HepG2 (cell line): ENCODE measurements around the gene TBL3. TPM values are rescaled to one million over a fixed set of nuclear protein-coding genes. Genes with fewer than 3 reads are reported as not detected.

ENCODE experiments used
- ATAC-seq: fragments of 200-7000 bp; cut with Tn5 transposase; 3 replicates; pipeline ENCODE4 v1.9.1; 2020; ENCODE audit warnings: mild to moderate bottlenecking, moderate library complexity
- BruUV-seq: library from RNA; stranded (reverse); fragments of 400-500 nt; replicated peaks from 2 replicates; lab custom pipeline; 2021; lab: Mats Ljungman, UMichigan
- CTCF ChIA-PET: fragments of 300-600 bp; formaldehyde crosslinking; extraction: SDS; loops from one replicate; lab custom pipeline; 2021; ENCODE audit warnings: low total read pairs, inconsistent platforms, low intra/inter-chr PET ratio; lab: Yijun Ruan, JAX
- POLR2A ChIA-PET: fragments of 350-600 bp; sonication (Branson Sonifier 250); formaldehyde crosslinking; loops from one replicate; lab custom pipeline; 2020; ENCODE audit warnings: antibody characterized with exemption, inconsistent platforms; lab: Yijun Ruan, JAX
- DNase-seq: peaks from one replicate; pipeline ENCODE4 v3.0.0-alpha.2; 2015; ENCODE audit warnings: low spot score
- FAIRE-seq: peaks from 3 replicates; lab custom pipeline; 2011; peaks lifted over from hg19 to GRCh38; lab: Jason Lieb, UNC
- H2AFZ ChIP-seq: one replicate; pipeline ENCODE4 v1.6.1; 2011; ENCODE audit warnings: low read length, inconsistent platforms
- H3K27ac ChIP-seq: fragments of 300-600 bp; 3 replicates; pipeline ENCODE4 v1.8.0; 2011; ENCODE audit warnings: mixed run types, mild to moderate bottlenecking, mixed read lengths, low read length, inconsistent platforms; ENCODE audit not compliant: insufficient read depth; ENCODE audit errors: extremely low read length
- H3K27me3 ChIP-seq, 2 experiments: fragments of 200-600 bp in 1 of 2; 2 replicates in 1 of 2; 3 replicates in 1 of 2; pipeline versions ENCODE4 v1.6.0 to v1.8.0; 2011; ENCODE audit warnings: low read length in 2 of 2, mild to moderate bottlenecking in 2 of 2, moderate library complexity in 2 of 2, inconsistent platforms in 1 of 2; ENCODE audit not compliant: insufficient read depth in 2 of 2, control insufficient read depth in 1 of 2
- H3K36me3 ChIP-seq, 2 experiments: fragments of 200-600 bp in 1 of 2; replicated peaks in 1 of 2; 2 replicates in 1 of 2; 3 replicates in 1 of 2; pipeline versions ENCODE4 v1.5.1 to v1.8.0; 2011; ENCODE audit warnings: low read length in 2 of 2, inconsistent platforms in 1 of 2; ENCODE audit not compliant: insufficient read depth in 2 of 2, control insufficient read depth in 1 of 2
- H3K4me1 ChIP-seq: 2 replicates; pipeline ENCODE4 v1.5.1; 2012; ENCODE audit warnings: low read length, inconsistent platforms; ENCODE audit not compliant: insufficient read depth
- H3K4me2 ChIP-seq: 2 replicates; pipeline ENCODE4 v1.6.0; 2011; ENCODE audit warnings: low read depth, low read length, inconsistent platforms
- H3K4me3 ChIP-seq, 3 experiments: fragments of 200-600 bp in 1 of 3; sonication (generic), shearing (Covaris generic) in 1 of 3; replicated peaks in 1 of 3; 2 replicates each; pipeline ENCODE4 v1.5.1; 2011 to 2016; ENCODE audit warnings: low read length in 3 of 3, inconsistent platforms in 2 of 3, low read depth in 2 of 3, mild to moderate bottlenecking in 2 of 3, control low read depth in 1 of 3, mixed read lengths in 1 of 3; ENCODE audit not compliant: insufficient read depth in 1 of 3
- H3K79me2 ChIP-seq: one replicate; pipeline ENCODE4 v1.6.1; 2011; ENCODE audit warnings: low read length, inconsistent platforms; ENCODE audit not compliant: insufficient read depth
- H3K9ac ChIP-seq: 2 replicates; pipeline ENCODE4 v1.6.0; 2011; ENCODE audit warnings: mild to moderate bottlenecking, low read depth, low read length, inconsistent platforms; ENCODE audit not compliant: insufficient read depth
- H3K9me3 ChIP-seq: 2 replicates; pipeline ENCODE4 v1.5.1; 2012; ENCODE audit warnings: mild to moderate bottlenecking, low read length
- H4K20me1 ChIP-seq: 2 replicates; pipeline ENCODE4 v1.6.0; 2011; ENCODE audit warnings: inconsistent platforms, mild to moderate bottlenecking, low read length, moderate library complexity; ENCODE audit not compliant: insufficient read depth
- BORCS8-MEF2B ChIP-seq: sonication (generic); formaldehyde crosslinking; IDR thresholded peaks from 2 replicates; pipeline ENCODE4 v1.8.0; 2022; ENCODE audit warnings: mild to moderate bottlenecking, missing genetic modification reagents
- CAMTA2 ChIP-seq: sonication (generic); formaldehyde crosslinking; IDR thresholded peaks from 2 replicates; pipeline ENCODE4 v1.4.0; 2020; ENCODE audit warnings: mild to moderate bottlenecking, missing genetic modification reagents, borderline replicate concordance
- CEBPG ChIP-seq: IDR thresholded peaks from 2 replicates; pipeline ENCODE4 v1.6.1; 2016
- MAZ ChIP-seq, 2 experiments: sonication (generic) in 1 of 2; formaldehyde crosslinking in 1 of 2; IDR thresholded peaks; 2 replicates each; pipeline versions ENCODE4 v1.5.0 to v1.6.1; 2012 to 2020; ENCODE audit warnings: low read depth in 2 of 2, mild to moderate bottlenecking in 2 of 2, borderline replicate concordance in 1 of 2, improper control_type of control experiment in 1 of 2, low read length in 1 of 2, missing genetic modification reagents in 1 of 2, moderate library complexity in 1 of 2
- MYNN ChIP-seq: sonication (generic); formaldehyde crosslinking; IDR thresholded peaks from 2 replicates; pipeline ENCODE4 v1.4.0; 2020; ENCODE audit warnings: mild to moderate bottlenecking, low read depth, missing genetic modification reagents
- RBFOX2 ChIP-seq: fragments of 200-400 bp; formaldehyde crosslinking; IDR thresholded peaks from 2 replicates; pipeline ENCODE4 v1.6.1; 2017; ENCODE audit warnings: low read depth, mild to moderate bottlenecking, low read length
- ZBTB42 ChIP-seq: sonication (generic); formaldehyde crosslinking; IDR thresholded peaks from 2 replicates; pipeline ENCODE4 v1.5.0; 2020; ENCODE audit warnings: mild to moderate bottlenecking, missing genetic modification reagents
- ZBTB8A ChIP-seq: sonication (generic); formaldehyde crosslinking; IDR thresholded peaks from 2 replicates; pipeline ENCODE4 v1.4.0; 2020; ENCODE audit warnings: mild to moderate bottlenecking, low read depth, missing genetic modification reagents, borderline replicate concordance
- ZNF598 ChIP-seq: sonication (generic); formaldehyde crosslinking; IDR thresholded peaks from 2 replicates; pipeline ENCODE4 v1.5.1; 2020; ENCODE audit warnings: mild to moderate bottlenecking, missing genetic modification reagents, borderline replicate concordance
- ZNF678 ChIP-seq: sonication (generic); formaldehyde crosslinking; IDR thresholded peaks from 2 replicates; pipeline ENCODE4 v1.4.0; 2020; ENCODE audit warnings: mild to moderate bottlenecking, missing genetic modification reagents
- WGBS: methylation state at CpG from one replicate; pipeline ENCODE4 v1.1.6; 2017; ENCODE audit warnings: low lambda C conversion rate; 5-methylcytosine and 5-hydroxymethylcytosine counted together
- in situ Hi-C: cut with HindIII; loops from 2 replicates; pipeline ENCODE4 v1.10.0; 2017; ENCODE audit warnings: low pct_unique_long_range_greater_than_20kb; ENCODE audit not compliant: extremely low pct_ligation_motif_present
- intact Hi-C: fragments of 100-400 bp; cut with micrococcal nuclease; formaldehyde crosslinking; loops from one replicate; pipeline ENCODE4 v1.10.0; 2022; ENCODE audit not compliant: unreplicated experiment
- polyA plus RNA-seq, 8 experiments: library from polyadenylated mRNA; depleted of rRNA in 3 of 8; stranded (reverse) in 7 of 8; unstranded in 1 of 8; fragments of >200 nt; fragmentation: Illumina TruSeq in 4 of 8; extraction: Trizol in 4 of 8; gene quantifications; 2 replicates each; pipeline versions ENCODE4 v1.2.1 to v1.2.3, GENCODE V29; 2011 to 2016; ENCODE audit warnings: low read depth in 4 of 8, missing spikeins in 1 of 8, mixed read lengths in 1 of 8; ENCODE audit not compliant: insufficient read depth in 1 of 8
- total RNA-seq, 5 experiments: library from RNA; depleted of rRNA; stranded (reverse); fragments of >200 nt; fragmentation: Illumina TruSeq; extraction: Trizol; gene quantifications; 2 replicates each; pipeline ENCODE4 v1.2.3, GENCODE V29; 2016; ENCODE audit warnings: low read depth in 1 of 5
- TF ChIP-seq, protein P1 (sequence below): sonication (generic); formaldehyde crosslinking; IDR thresholded peaks from 2 replicates; pipeline ENCODE4 v1.5.0; 2020; ENCODE audit warnings: mild to moderate bottlenecking, missing genetic modification reagents

TBL3 gene
- total and polyA plus RNA-seq, 2 of the 13 experiments (the other 11 are each of a cell fraction or from before 2014, with no cell fraction given): 16.8 to 38.0 TPM

- Histone ChIP-seq H2AFZ (no peak overlapping the region), H4K20me1 (no peaks in the 10 kb centered on the region), H3K9ac (no peak overlapping the region), H3K27me3 (no peaks in the 10 kb centered on the region), H3K4me2 (no peak overlapping the region), H3K79me2 (peaks cover 7% of the 10 kb centered on the region), H3K4me1 (peaks cover 24% of the 10 kb centered on the region), H3K36me3 (peaks cover 21 to 34% of the 10 kb centered on the region in 2 experiments; a peak in 3 of 5 replicates), H3K9me3 (no peaks in the 10 kb centered on the region), H3K27ac (no peak overlapping the region), H3K4me3 (no peak overlapping the region)
- FAIRE-seq: no peak
- DNase-seq: no peak
- WGBS: 100% methylated on average over 2 of the region's 18 CpGs
- intact Hi-C loops: no loop called here
- no peak for TF ChIP-seq MAZ (IDR thresholded peaks at IDR 0.05; ENCODE audit: borderline replicate concordance, low read depth, low read length)
- TF ChIP-seq MAZ (CRISPR knock-in tag; IDR thresholded peaks at IDR 0.05; ENCODE audit: low read depth): no peak
- TF ChIP-seq RBFOX2: peak; percentile 31; the same call in 1 of the 2 replicates
- in situ Hi-C loops: no loop called here
- BruUV-seq: no TSS peak
- ChIA-PET CTCF (no interaction called here), POLR2A (interaction anchor here (0.6 to 1.4 kb wide), 3 partner anchors 13 to 145 kb away, joined by 3 to 6 read pairs (median 4); partner anchors contain the start of gene RPS2)
- ATAC-seq: no peak
Measured at GRCh38 chr16:1977875-1978268, 6.0 kb downstream of the TBL3 start.

GRCh38 chr16:1978476-1979120 is 6.7 kb downstream of the TBL3 start:
- H3K36me3 ChIP-seq: peaks cover 21 to 34% of the 10 kb centered on the region in 2 experiments; a peak in 3 of 5 replicates
- H3K9ac ChIP-seq: no peak overlapping the region
- no peak overlapping the region for H3K27ac ChIP-seq
- peaks cover 22% of the 10 kb centered on the region for H3K4me1 ChIP-seq
- TF ChIP-seq ZBTB8A (CRISPR knock-in tag): no peak
- TF ChIP-seq ZBTB42 (CRISPR knock-in tag): no peak
- TF ChIP-seq BORCS8-MEF2B (CRISPR knock-in tag): no peak
- TF ChIP-seq, protein P1, sequence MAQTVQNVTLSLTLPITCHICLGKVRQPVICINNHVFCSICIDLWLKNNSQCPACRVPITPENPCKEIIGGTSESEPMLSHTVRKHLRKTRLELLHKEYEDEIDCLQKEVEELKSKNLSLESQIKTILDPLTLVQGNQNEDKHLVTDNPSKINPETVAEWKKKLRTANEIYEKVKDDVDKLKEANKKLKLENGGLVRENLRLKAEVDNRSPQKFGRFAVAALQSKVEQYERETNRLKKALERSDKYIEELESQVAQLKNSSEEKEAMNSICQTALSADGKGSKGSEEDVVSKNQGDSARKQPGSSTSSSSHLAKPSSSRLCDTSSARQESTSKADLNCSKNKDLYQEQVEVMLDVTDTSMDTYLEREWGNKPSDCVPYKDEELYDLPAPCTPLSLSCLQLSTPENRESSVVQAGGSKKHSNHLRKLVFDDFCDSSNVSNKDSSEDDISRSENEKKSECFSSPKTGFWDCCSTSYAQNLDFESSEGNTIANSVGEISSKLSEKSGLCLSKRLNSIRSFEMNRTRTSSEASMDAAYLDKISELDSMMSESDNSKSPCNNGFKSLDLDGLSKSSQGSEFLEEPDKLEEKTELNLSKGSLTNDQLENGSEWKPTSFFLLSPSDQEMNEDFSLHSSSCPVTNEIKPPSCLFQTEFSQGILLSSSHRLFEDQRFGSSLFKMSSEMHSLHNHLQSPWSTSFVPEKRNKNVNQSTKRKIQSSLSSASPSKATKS (CRISPR knock-in tag): no peak
- TF ChIP-seq ZNF598 (CRISPR knock-in tag): no peak
- no peak for TF ChIP-seq ZNF678 (CRISPR knock-in tag)
- TF ChIP-seq CEBPG: no peak
- TF ChIP-seq CAMTA2 (CRISPR knock-in tag): no peak
- no peak for TF ChIP-seq MYNN
- H3K27me3 ChIP-seq: no peaks in the 10 kb centered on the region
- DNase-seq (no peak), FAIRE-seq (no peak), ATAC-seq (no peak)
- ChIA-PET POLR2A (interaction anchor here (0.6 to 1.4 kb wide), 2 partner anchors 14 to 145 kb away, joined by 3 to 4 read pairs; partner anchors contain the start of gene RPS2), CTCF (no interaction called here)
- H3K4me2 ChIP-seq: no peak overlapping the region
- H2AFZ ChIP-seq: no peak overlapping the region
- H3K79me2 ChIP-seq: peaks cover 2% of the 10 kb centered on the region
- H4K20me1 ChIP-seq: no peaks in the 10 kb centered on the region
- no peaks in the 10 kb centered on the region for H3K9me3 ChIP-seq
- intact Hi-C loops (no loop called here), in situ Hi-C loops (no loop called here)
- H3K4me3 ChIP-seq: no peak overlapping the region
- BruUV-seq: no TSS peak
- WGBS: 95% methylated on average over 27 of the region's 37 CpGs
